Stomach (tissue), 9 donors: ENCODE results near the gene DZIP1. TPM values are rescaled to one million over a fixed set of nuclear protein-coding genes. Genes with fewer than 3 reads are reported as not detected.

Experiments used
- DNase-seq, 2 donors: peaks; one replicate each; pipeline versions ENCODE4 v3.0.0 to v3.0.0-alpha.2; 2013 to 2019
- H3K27ac ChIP-seq, 5 donors: fragments of 200-600 bp in 4 of 5; sonication (generic) in 4 of 5; one replicate each; pipeline ENCODE4 v1.5.1; 2013 to 2019; ENCODE audit warnings: mild to moderate bottlenecking in 1 of 5, moderate library complexity in 1 of 5
- H3K27me3 ChIP-seq, 3 donors: fragments of 200-600 bp; sonication (generic); one replicate each; pipeline ENCODE4 v1.5.1; 2017 to 2019; ENCODE audit warnings: mixed run types in 1 of 3
- H3K36me3 ChIP-seq, 4 donors: fragments of 200-600 bp; sonication (generic); 1 replicate in 3 of 4; 2 replicates in 1 of 4; pipeline ENCODE4 v1.5.1; 2016 to 2019
- H3K4me1 ChIP-seq, 4 donors: fragments of 200-600 bp; sonication (generic); one replicate each; pipeline ENCODE4 v1.5.1; 2016 to 2019
- H3K4me3 ChIP-seq, 4 donors: fragments of 200-600 bp; sonication (generic) in 3 of 4; one replicate each; pipeline ENCODE4 v1.5.1; 2016 to 2019; ENCODE audit warnings: mild to moderate bottlenecking in 1 of 4
- H3K9me3 ChIP-seq, 4 donors: fragments of 200-600 bp; sonication (generic); one replicate each; pipeline ENCODE4 v1.5.1; 2016 to 2019
- EP300 ChIP-seq: sonication (generic); formaldehyde crosslinking; IDR thresholded peaks from one replicate; pipeline ENCODE4 v1.6.1; 2017; ENCODE audit warnings: antibody characterized with exemption
- POLR2A ChIP-seq, 4 donors: fragments of 450-650 bp; IDR thresholded peaks; one replicate each; pipeline ENCODE4 v1.6.1; 2016; ENCODE audit warnings: antibody characterized with exemption in 4 of 4, control low read depth in 2 of 4, mild to moderate bottlenecking in 1 of 4, moderate library complexity in 1 of 4
- POLR2AphosphoS5 ChIP-seq, 3 donors: sonication (generic); formaldehyde crosslinking; IDR thresholded peaks; one replicate each; pipeline ENCODE4 v1.6.1; 2016; ENCODE audit warnings: antibody characterized with exemption in 3 of 3
- WGBS, 5 donors: extraction: QIAGEN DNeasy Blood & Tissue Kit in 3 of 5; methylation state at CpG; one replicate each; pipeline versions ENCODE4 v1.1.5 to v1.1.7; 2013 to 2018; 5-methylcytosine and 5-hydroxymethylcytosine counted together
- intact Hi-C: fragments of 100-400 bp; cut with DNase I; formaldehyde crosslinking; loops from one replicate; pipeline ENCODE4 v1.15.1; 2023; ENCODE audit warnings: low total_unique reads
- polyA plus RNA-seq, 3 donors: library from polyadenylated mRNA; stranded (reverse); fragments of 200-250 nt; gene quantifications; one replicate each; pipeline ENCODE4 v1.2.3, GENCODE V29; 2013
- total RNA-seq, 5 donors: library from RNA; depleted of rRNA; stranded (reverse); fragments of >200 nt; gene quantifications; one replicate each; pipeline versions ENCODE4 v1.1.0 to v1.2.3, GENCODE V29; 2014 to 2016
- TF ChIP-seq, protein P1 (sequence below), 7 experiments: fragments of 450-650 bp in 4 of 7; fragments of 200-600 bp in 3 of 7; sonication (generic) in 3 of 7; IDR thresholded peaks; one replicate each; pipeline ENCODE4 v1.5.1; 2016 to 2019; ENCODE audit warnings: antibody characterized with exemption in 7 of 7, control low read depth in 2 of 7, mild to moderate bottlenecking in 1 of 7
- donor health status: healthy with polysubstance abuse.
- donor health status: Bipolar disorder and iron deficiency.
- donor health status: healthy.

The DZIP1 gene
- total and polyA plus RNA-seq, 8 donors, result 4.7 to 25.2 (median 18.3) TPM

DNA sequence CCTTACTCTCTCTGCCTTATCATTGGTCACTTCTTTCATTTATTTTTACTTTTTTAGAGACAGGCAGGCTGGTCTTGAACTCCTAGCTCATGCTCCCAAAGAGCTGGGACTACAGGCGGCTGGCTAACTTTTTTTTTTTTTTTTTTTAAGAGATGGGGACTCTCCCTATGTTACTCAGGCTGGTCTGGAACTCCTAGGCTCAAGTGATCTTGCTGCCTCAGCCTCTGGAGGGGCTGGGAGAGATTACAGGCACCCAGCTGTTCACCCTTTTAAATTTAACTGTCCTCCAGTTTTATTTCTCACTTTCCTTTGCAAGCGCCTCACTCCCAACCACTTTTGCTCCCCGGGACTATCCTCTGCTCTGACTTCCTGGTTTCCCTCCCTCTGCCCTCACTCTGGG is 97.6 kb downstream of the DZIP1 start:
- intact Hi-C loops, result no loop called here
- no peak overlapping the region for H3K27ac ChIP-seq
- TF ChIP-seq POLR2AphosphoS5 (IDR thresholded peaks at IDR 0.05), result no peak
- TF ChIP-seq EP300, result no peak
- TF ChIP-seq POLR2A (IDR thresholded peaks at IDR 0.05), result no peak
- TF ChIP-seq, protein P1, sequence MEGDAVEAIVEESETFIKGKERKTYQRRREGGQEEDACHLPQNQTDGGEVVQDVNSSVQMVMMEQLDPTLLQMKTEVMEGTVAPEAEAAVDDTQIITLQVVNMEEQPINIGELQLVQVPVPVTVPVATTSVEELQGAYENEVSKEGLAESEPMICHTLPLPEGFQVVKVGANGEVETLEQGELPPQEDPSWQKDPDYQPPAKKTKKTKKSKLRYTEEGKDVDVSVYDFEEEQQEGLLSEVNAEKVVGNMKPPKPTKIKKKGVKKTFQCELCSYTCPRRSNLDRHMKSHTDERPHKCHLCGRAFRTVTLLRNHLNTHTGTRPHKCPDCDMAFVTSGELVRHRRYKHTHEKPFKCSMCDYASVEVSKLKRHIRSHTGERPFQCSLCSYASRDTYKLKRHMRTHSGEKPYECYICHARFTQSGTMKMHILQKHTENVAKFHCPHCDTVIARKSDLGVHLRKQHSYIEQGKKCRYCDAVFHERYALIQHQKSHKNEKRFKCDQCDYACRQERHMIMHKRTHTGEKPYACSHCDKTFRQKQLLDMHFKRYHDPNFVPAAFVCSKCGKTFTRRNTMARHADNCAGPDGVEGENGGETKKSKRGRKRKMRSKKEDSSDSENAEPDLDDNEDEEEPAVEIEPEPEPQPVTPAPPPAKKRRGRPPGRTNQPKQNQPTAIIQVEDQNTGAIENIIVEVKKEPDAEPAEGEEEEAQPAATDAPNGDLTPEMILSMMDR (IDR thresholded peaks at IDR 0.05), result no peak

DNA sequence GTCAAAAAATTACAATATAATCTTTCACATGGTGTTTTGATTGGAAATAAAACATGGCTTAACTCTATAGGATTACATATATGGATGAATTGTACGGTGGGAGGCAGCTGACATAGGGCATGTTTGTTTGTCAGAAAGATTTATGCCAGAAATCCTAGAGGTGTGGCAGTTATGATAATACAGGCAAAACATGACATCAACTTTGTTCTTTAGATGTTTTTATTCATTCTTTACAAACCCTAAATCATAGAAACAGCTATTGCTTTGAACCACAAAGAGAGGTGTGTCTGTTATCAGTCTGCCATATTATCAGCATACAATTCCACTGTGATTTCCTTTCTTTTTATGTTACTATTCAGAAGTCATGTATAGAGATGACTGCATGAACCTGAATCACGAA is 100.2 kb downstream of the DZIP1 start:
- H3K36me3 ChIP-seq, result no peaks in the 10 kb centered on the region
- H3K27ac ChIP-seq, result no peak overlapping the region
- intact Hi-C loops, result no loop called here
- TF ChIP-seq POLR2A (IDR thresholded peaks at IDR 0.05) (no peak), POLR2AphosphoS5 (IDR thresholded peaks at IDR 0.05) (no peak), EP300 (no peak)
- TF ChIP-seq, protein P1 (IDR thresholded peaks at IDR 0.05), result no peak
- DNase-seq, result no peak
- H3K9me3 ChIP-seq, result no peaks in the 10 kb centered on the region
- no peak overlapping the region for H3K4me3 ChIP-seq
- peaks cover 0 to 11% (median 5%) of the 10 kb centered on the region in 4 donors for H3K4me1 ChIP-seq
- WGBS, 5 donors, result 26 to 60% (median 40%) methylated on average over 2 of the region's 2 CpGs
- H3K27me3 ChIP-seq, result peaks cover 0 to 20% (median 0%) of the 10 kb centered on the region in 3 donors

More for the DNA sequence above, 97.6 kb downstream of the DZIP1 start:
- Histone ChIP-seq H3K4me3 (no peak overlapping the region), H3K9me3 (no peaks in the 10 kb centered on the region), H3K4me1 (no peaks in the 10 kb centered on the region), H3K36me3 (no peaks in the 10 kb centered on the region), H3K27me3 (peaks cover 1 to 44% (median 9%) of the 10 kb centered on the region in 3 donors)
- WGBS, 5 donors, result 33 to 52% (median 36%) methylated on average over 2 to 3 of the region's 3 CpGs
- no peak for DNase-seq

DNA sequence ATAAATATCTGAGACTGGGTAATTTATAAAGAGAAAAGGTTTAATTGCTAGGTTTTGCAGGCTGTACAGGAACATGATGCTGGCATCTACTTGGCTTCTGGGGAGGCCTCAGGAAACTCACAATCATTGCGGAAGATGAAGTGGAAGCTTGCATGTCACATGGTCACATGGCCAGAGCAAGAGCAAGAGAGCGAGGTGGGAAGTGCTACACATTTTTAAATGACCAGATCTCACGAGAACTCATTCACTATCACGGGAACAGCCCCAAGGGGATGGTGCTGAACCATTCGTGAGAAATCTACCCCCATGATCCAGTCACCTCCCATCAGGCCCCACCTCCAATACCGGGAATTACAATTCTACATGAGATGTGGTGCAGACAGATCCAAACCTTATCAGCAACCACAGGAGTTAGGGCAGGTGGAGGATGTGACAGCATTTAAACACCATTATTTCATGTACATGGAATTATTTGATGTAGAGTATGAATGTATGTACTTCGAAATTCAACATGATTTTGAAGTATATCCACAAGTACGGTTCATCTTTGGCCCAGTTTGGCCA is 102.5 kb downstream of the DZIP1 start:
- WGBS, 5 donors, result 88 to 95% (median 91%) methylated on average over 8 of the region's 8 CpGs
- peaks cover 0 to 11% (median 5%) of the 10 kb centered on the region in 4 donors for H3K4me1 ChIP-seq
- TF ChIP-seq EP300 (no peak), POLR2AphosphoS5 (IDR thresholded peaks at IDR 0.05) (no peak), POLR2A (IDR thresholded peaks at IDR 0.05) (no peak)
- TF ChIP-seq, protein P1 (IDR thresholded peaks at IDR 0.05), result no peak
- intact Hi-C loops, result no loop called here
- no peak for DNase-seq
- peaks cover 0 to 10% (median 0%) of the 10 kb centered on the region in 3 donors for H3K27me3 ChIP-seq
- H3K27ac ChIP-seq, result no peak overlapping the region
- H3K36me3 ChIP-seq, result no peaks in the 10 kb centered on the region
- H3K4me3 ChIP-seq, result no peak overlapping the region
- no peaks in the 10 kb centered on the region for H3K9me3 ChIP-seq

DNA sequence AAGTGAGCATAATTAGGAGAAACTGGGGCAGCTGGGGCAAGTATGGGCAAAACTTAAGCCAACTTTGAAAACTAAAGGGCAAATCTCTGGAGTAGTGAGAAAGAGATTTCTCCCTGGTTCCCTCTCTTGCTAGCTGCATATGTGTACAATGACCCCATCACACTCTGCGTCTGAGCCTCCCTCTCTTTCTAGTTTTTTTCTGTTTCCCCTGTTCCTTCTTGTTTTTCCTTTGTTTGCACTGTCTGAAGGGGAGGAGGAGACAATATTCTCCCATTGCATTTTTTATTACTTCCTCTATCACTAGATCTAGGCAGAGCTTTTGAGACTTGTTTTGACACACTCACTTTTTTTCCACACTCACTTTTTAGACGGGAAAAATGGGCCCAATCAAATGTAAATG is 103.2 kb downstream of the DZIP1 start:
- Histone ChIP-seq H3K4me1 (peaks cover 0 to 17% (median 5%) of the 10 kb centered on the region in 4 donors), H3K36me3 (no peaks in the 10 kb centered on the region), H3K27me3 (peaks cover 0 to 8% (median 0%) of the 10 kb centered on the region in 3 donors), H3K27ac (no peak overlapping the region), H3K4me3 (no peak overlapping the region), H3K9me3 (no peaks in the 10 kb centered on the region)
- intact Hi-C loops, result no loop called here
- no peak for DNase-seq
- 44 to 70% (median 60%) methylated on average over 2 of the region's 2 CpGs for WGBS, 5 donors
- TF ChIP-seq POLR2A (IDR thresholded peaks at IDR 0.05) (no peak), EP300 (no peak), POLR2AphosphoS5 (IDR thresholded peaks at IDR 0.05) (no peak)
- TF ChIP-seq, protein P1 (IDR thresholded peaks at IDR 0.05), result no peak
